Dermis blood vessel endothelial cell (primary cell): ENCODE measurements around the gene FBXW10B. TPM values are rescaled to one million over a fixed set of nuclear protein-coding genes. Genes with fewer than 3 reads are reported as not detected.
"Not testable (repeated sequence)": the region's sequence is repeated elsewhere in the genome, so short reads cannot be mapped to it uniquely, and the experiment has no call there.

ENCODE experiments used
- DNase-seq: peaks from one replicate; pipeline ENCODE4 v3.0.0; 2010
- total RNA-seq: library from RNA; depleted of rRNA; stranded (reverse); fragments of >200 nt; gene quantifications from 2 replicates; pipeline ENCODE4 v1.2.3, GENCODE V29; 2014

FBXW10B gene
- total RNA-seq, 1 donor from 2014 or later = 1.4 TPM

DNA sequence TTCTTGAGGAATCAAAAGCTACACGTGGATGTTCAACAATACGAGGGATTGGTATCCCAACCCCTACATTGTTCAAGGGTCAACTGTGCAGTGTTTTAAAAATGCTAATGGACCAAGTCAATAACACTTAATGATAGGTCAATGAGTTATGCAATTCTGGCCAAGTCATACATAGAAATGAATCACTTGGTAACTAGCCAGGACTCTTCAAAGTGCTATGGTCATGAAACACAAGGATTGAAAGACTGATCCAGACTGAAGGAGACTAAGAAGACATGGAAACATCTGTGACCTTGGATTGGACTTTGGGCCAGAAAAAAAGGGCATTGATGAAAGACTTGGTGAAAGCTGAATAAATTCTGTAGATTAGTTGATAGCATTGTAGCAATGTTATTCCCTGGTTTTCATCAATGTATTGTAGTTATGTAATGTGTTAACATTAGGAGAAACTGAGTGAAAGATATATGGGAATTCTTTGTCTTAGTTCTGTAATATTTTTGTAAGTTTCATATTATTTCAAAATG, 11.5 kb upstream of the FBXW10B start:
- DNase-seq = not testable (repeated sequence)

DNA sequence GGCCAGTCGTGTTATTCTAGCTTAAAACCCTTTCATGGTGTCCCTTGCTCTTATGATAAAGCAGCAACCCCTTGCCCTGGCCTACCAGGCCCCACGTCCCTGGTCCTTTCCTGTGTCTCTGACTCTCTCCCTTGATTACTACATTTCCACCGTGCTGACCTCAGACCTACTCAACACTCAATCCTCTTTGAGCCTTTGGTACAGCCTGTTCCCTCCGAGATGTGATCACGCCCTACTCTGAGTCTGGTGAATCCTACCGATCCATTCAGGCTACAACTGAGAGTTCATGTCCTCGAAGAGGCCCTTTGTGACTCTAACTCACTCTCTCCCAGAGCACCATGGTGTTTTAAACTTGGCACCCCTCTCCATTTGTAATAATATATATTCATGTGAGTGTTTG, 10.5 kb upstream of the FBXW10B start:
- not testable (repeated sequence) for DNase-seq

DNA sequence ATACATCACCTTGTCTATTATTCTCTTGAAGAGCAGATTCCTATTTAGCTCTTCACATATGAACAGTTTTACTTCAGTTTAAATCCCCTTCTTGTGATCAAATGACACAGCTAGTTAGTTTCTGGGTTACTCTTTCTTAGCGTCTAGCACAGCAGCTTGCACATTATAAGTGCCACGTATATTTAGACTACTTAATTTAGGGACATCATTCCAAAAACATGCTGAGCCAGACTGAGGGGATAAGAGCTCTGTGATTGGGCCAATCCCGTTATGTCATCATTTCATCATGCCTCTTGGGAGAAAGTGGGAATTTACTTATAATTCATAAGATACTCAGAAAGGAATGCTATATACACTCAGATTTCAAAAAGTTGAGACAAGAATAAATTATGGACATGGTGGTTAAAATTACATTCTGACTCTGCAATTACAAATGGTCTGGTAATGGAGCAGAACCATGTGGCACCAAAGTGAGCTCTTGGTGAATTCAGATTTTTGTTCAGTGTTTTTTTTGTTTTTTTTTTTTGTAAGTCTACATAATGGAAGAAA, 4.2 kb upstream of the FBXW10B start:
- not testable (repeated sequence) for DNase-seq

DNA sequence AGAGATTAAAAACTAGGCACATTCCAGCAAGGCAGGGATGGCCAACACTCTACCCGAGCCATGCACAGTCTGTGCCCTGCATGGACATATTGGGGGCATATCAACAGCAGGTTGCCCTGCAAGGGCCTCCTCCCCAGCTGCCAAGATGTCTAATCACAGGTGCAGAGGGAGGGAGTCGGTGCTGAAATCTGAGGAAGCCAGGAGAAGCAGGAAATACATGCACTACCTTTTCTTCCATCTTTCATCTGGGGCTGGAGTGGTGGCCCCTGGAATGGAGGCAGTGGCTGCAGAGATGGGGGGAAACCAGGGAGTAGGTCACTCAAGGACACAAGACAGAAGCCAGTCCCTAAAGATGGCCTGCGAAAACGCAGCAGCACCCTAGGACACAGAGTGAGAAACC, 3.8 kb upstream of the FBXW10B start:
- DNase-seq = not testable (repeated sequence)

DNA sequence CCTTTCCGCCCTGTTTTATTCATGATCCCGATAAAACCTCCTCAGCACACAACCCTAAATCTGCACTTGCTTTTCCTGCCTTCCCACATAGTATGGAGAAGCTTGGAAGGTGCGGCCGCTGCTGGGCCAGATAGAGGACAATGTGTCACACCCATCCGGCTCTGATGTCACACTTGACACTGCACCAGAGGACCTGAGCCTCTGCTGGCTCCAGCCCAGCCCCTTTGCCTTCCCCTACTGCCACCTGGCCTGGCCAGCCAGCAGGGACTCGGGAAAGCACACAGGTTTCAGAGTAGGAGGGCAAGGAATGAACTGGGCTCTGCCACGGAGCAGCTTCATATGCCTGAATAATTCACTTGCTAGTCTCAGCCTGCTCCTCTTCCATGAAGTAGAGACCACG, 2.6 kb upstream of the FBXW10B start:
- not testable (repeated sequence) for DNase-seq

DNA sequence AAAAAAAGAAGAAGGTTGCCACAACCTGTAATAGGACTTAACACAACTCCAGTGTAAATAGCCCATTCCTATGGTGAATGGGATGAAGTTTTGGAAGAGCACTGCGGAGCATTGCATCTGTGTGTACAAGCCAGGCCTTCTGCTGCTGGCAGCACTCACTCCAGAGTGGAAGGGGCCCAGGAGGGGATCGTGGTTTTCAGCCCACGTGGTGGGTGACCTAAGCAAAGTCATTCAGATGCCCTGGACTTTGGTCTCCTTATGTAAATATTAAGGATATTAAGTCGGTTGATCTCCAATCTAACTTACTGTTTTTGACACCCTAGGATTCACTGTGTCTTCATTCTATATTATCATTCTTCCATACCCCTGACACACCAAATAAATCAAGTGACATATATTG, 2.7 kb downstream of the FBXW10B start:
- not testable (repeated sequence) for DNase-seq

DNA sequence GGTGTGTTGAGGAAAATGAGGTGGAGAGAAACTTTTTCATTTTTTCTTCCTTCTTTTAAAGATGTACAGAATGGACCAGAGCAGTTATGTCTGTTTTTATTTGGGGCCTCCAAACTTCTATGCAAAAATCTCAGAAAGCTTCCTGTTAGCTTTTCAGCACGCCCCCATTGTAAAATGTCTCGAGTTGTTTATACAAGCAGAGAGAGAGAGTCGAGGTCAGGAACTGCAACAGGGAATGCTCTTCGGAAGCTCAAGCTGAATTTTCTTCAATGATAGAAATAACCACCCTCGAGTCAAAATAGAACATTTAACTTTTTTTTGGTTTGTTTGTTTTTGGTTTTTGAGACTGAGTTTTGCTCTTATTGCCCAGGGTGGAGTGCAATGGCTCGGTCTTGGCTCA, 3.7 kb downstream of the FBXW10B start:
- DNase-seq = not testable (repeated sequence)

DNA sequence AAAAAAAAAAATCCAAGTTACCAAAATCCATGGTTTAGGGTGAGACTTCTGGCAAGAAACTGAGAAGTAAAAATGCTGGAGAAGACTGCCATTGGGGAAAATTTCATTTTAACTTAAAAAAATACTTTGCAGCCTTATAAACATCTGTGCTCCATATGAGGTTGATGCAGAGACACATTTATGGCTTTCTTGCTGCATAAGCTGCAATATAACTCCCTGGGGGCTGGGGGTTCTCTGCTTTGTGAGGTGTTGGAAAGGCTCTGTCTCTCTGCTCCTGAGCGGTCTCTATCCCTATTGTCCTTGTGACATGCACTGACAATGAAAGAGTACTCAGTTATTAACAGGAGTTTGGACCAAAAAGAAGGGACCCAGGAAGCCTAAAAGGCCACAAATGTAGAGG, 6.4 kb downstream of the FBXW10B start:
- DNase-seq = not testable (repeated sequence)

DNA sequence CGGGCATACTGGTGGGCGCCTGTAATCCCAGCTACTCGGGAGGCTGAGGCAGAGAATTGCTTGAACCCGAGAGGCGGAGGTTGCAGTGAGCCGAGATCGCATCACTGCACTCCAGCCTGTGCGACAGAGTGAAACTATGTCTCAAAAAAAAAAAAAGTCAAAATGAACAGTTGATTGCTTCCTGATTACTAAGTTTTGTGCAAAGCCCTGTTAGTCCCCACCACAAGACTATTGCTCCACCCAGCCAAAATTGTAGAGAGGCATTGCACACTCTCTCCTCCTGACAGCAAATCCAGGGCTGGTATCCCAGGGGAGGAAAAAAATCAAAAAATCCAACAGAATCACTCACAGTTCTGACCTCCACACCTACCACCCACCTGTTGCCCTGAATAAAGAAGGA, 26.5 kb downstream of the FBXW10B start:
- not testable (repeated sequence) for DNase-seq

DNA sequence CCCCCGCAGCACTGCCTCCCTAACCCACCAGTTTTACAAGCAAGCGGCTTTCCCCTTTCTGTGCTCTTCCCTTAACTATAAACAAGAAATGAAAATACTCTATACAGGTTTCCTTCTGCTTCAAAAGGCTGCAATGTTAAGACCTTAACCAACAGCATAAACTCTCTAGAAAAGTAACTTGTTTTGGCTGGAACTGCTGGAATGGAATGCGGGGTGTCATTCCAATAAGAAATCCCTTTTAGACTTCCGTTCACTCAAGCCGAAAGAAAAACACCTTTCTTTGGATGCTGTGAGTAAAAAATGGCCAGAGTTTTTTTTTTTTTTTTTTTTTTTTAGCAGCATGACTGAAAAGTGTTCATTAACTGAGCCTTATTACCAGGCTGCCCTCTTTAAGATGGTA, 27.5 kb downstream of the FBXW10B start:
- not testable (repeated sequence) for DNase-seq

DNA sequence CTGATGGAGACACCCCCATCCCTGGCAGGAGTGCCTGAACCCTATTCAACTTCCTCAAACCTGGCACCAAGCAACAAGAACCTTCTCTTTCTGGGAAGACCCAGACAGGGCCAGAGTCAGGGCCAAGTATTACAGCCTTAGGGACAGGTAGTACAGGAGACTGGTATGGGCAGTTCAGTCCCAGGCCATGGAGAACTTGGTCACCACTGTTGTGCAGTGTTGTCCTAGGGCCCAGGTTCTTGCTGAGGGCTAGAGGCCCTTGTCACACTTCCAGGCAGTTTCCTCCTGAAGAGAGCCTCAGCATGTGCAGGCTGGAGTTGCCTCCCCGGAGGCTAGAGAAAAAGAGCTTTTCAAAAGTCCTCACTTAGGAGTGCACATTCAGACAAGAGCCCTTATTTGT, 28.7 kb downstream of the FBXW10B start:
- not testable (repeated sequence) for DNase-seq

DNA sequence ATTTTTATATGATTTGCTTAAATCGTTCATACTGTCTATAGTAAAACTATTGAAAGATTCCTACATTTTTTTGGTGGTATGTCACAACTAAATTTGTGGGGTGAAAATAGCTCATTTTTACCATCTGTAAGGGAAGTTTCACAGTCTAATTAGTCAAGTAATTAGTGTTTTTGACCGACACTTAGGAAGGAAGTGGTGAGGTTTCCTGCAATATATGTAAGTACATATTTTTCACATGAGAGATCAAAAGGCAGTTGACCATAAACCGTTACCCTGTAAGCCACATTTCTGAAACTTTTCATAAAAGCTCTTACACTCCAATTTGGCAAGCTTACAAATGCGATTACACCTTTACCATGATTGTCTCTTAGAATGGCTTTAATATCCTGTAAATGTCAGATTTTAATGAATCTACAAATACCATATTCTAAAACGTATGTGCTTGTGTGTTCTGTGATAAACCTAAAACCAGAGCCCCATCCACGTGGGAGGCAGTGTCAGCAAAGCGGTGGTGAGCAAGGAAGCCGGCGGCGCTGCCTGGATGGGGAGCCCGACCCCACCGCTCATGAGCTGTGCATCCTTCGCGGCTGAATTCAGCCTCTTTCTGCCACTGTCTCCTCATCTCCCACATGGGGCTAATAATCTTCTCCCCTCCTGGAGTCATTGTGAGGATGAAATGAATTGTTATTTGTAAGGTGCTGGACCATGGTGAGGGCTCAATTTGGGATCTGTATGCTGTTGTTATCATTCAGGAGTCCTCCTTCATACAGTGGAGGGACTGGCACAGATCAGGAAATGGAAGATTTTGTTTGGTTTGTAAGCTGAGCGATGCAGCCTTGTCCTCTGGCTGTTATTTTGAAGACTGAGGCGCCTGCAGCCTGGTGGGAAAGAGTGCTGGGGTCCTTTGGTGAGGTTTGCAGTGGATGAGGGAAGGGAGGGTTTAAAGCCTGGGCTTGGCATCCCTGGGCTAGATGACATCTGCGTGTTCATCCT, 29.7 kb downstream of the FBXW10B start:
- DNase-seq = peak; percentile 17

DNA sequence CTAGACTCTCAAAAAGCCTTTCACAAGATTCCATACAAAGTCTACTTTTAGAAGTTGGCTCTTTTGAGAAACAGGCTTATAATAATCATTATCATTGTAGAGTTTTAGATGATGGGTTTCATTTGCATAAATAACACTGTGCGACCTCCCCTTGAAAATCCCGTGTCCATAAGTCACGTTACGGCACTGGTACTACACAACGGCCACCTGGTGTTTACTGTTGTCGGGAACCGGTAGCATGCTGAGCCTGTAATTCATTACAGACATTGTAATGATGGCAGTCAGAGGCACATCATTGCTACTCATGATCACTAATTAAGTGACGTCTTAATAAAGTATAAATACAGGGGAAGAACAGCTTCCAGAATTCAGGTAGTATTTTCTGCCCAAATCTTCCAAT, 31.5 kb downstream of the FBXW10B start:
- DNase-seq = not testable (repeated sequence)

DNA sequence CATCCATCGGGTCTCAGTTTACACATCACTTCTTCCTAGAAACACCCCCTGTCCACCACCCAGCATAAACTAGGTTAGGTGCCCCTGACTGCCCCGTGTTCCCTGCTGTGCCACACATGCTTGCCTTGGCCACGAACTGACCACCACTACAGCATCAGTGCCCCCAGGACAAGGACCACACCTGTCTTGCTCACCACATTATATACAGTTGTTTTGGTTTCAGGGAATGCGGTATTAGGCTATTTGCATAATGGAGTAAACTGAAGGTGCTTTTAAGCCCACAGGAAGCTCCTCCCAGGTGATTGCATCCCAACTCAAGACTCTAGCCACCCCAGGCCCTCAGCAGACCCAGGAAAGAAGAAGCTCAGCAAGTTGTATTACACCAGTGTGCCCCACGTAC, 36.2 kb downstream of the FBXW10B start:
- DNase-seq = not testable (repeated sequence)

DNA sequence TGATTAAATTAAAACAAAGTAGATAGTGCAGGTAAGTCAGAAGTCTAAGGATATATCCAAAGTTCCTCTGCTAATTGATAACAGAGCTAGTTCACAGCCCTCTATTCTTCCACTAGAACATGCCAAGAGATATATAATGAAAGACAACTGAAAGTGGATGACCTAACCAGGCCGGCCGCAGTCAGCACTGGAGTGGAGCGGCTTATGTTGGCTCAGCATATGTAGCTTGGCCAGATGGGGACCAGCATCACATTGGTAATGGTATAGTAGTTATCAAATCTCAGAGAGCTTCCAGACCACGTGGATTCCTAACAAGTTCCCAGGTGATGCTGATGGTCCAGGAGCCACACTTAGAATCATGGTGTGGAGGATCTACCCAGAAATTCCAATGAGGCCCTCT, 38.0 kb downstream of the FBXW10B start:
- DNase-seq = not testable (repeated sequence)

DNA sequence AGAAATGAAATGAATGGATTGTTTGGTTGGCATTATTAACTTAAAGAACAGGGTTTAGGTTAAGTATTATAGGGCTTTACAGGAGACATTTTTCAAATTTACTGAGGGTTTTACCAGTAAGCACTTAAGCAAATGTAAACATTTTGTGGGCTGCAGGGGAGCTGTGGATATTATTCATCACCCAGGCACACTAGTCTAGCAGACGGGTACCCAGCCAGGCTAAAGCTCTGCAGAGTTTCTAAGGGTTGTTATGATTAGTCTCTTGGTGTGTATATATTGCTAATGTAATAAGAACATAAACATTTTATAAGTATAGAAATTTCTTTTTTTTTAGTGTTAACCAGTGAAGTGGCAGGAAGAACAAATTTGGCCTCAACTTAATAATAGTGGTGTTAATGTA, 42.7 kb downstream of the FBXW10B start:
- DNase-seq = not testable (repeated sequence)

DNA sequence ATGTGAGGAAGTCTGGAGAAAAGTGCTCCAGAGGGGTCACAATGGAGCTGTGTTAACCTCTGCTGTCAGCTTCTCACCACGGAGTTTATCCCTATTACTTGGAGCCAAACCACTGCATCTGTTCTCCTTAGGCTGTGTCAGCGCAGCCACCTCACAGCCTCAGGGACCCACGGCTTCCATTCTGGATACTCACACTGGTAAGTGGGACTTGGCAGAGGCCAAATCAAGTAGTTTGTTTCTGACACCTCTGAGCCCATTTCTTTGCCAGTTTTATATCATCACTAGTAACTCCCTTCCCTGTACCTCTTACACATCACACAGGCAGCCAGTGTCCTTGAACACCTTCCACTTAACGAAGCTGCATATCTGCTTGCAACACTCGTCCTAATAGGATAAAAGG, 44.8 kb downstream of the FBXW10B start:
- DNase-seq = not testable (repeated sequence)

DNA sequence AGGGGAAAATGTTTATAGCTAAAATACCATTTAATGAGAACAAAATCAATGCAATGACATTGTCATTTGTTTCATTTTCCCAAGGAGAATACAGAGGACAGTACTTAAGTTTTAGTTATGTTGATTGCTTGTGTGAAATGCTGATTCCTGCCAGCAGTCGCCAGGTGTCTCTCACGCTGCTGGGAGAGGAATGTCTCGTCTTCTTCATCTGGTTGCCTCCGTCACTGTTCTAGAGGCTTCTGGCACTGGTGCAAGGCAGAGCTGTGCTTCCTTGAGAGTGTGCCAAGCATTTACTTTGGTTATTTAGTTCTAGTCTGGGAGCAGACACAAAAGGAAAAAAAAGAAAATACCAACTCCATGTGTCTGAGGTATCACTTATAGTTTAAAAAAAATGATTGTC, 45.6 kb downstream of the FBXW10B start:
- DNase-seq = not testable (repeated sequence)

Other genes with a start within 250 kb of the FBXW10B start
- 0.93 and 1.9 TPM in 2 replicates for gene CDRT4, start 152.1 kb downstream of the FBXW10B start, total RNA-seq
- 21.6 and 48.0 TPM in 2 replicates for gene TVP23C, start 56.2 kb downstream of the FBXW10B start, total RNA-seq
- gene TRIM16, start 64.6 kb upstream of the FBXW10B start, total RNA-seq = 84.9 and 116 TPM in 2 replicates
- gene ZNF286A, start 80.0 kb upstream of the FBXW10B start, total RNA-seq = 44.9 and 48.8 TPM in 2 replicates
- gene TBC1D26, start 112.6 kb upstream of the FBXW10B start, total RNA-seq = not detected in 2 replicates